Fibroblast of lung (primary cell): ENCODE measurements around the gene RAP2C. TPM values are rescaled to one million over a fixed set of nuclear protein-coding genes. Genes with fewer than 3 reads are reported as not detected.
A peak's percentile ranks its signal among the peaks of the same experiment; 100 is the strongest.

Experiments
- DNase-seq, 2 donors: peaks; one replicate each; pipeline versions ENCODE4 v3.0.0 to v3.0.0-alpha.2; 2010; ENCODE audit warnings: low read depth in 2 of 2
- H2AFZ ChIP-seq: 2 replicates; pipeline ENCODE4 v1.5.1; 2012; ENCODE audit warnings: low read length, control low read depth, inconsistent platforms
- H3K27ac ChIP-seq: 2 replicates; pipeline ENCODE4 v1.5.1; 2011; ENCODE audit warnings: low read length, control low read depth; ENCODE audit not compliant: insufficient read depth
- H3K27me3 ChIP-seq: 2 replicates; pipeline ENCODE4 v1.5.1; 2011; ENCODE audit warnings: mild to moderate bottlenecking, low read length; ENCODE audit not compliant: control insufficient read depth, insufficient read depth
- H3K36me3 ChIP-seq: 2 replicates; pipeline ENCODE4 v1.5.1; 2011; ENCODE audit warnings: low read length; ENCODE audit not compliant: control insufficient read depth, insufficient read depth
- H3K4me1 ChIP-seq: 2 replicates; pipeline ENCODE4 v1.5.1; 2011; ENCODE audit warnings: low read length; ENCODE audit not compliant: control insufficient read depth, insufficient read depth; ENCODE audit errors: extremely low read depth
- H3K4me2 ChIP-seq: 2 replicates; pipeline ENCODE4 v1.5.1; 2011; ENCODE audit warnings: low read length, control low read depth; ENCODE audit not compliant: insufficient read depth; ENCODE audit errors: extremely low read depth
- H3K4me3 ChIP-seq, 4 experiments: fragments of 200-600 bp in 1 of 4; sonication (generic) in 1 of 4; replicated peaks in 1 of 4; 2 replicates each; pipeline ENCODE4 v1.5.1; 2011 to 2016; ENCODE audit warnings: low read length in 4 of 4, low read depth in 3 of 4, mild to moderate bottlenecking in 3 of 4, control low read depth in 2 of 4, inconsistent platforms in 1 of 4, mixed read lengths in 1 of 4; ENCODE audit not compliant: insufficient read depth in 1 of 4; ENCODE audit errors: control extremely low read depth in 1 of 4
- H3K79me2 ChIP-seq: 2 replicates; pipeline ENCODE4 v1.5.1; 2012; ENCODE audit warnings: mild to moderate bottlenecking, low read length, inconsistent platforms; ENCODE audit not compliant: control insufficient read depth, insufficient read depth
- H3K9ac ChIP-seq: 2 replicates; pipeline ENCODE4 v1.5.1; 2011; ENCODE audit warnings: mild to moderate bottlenecking, low read length, control low read depth; ENCODE audit not compliant: insufficient read depth
- H3K9me3 ChIP-seq: 2 replicates; pipeline ENCODE4 v1.5.1; 2012; ENCODE audit warnings: low read depth, low read length; ENCODE audit not compliant: control insufficient read depth, insufficient read depth
- H4K20me1 ChIP-seq: 2 replicates; pipeline ENCODE4 v1.5.1; 2011; ENCODE audit warnings: low read length; ENCODE audit not compliant: control insufficient read depth, insufficient read depth; ENCODE audit errors: extremely low read depth
- EZH2 ChIP-seq: IDR thresholded peaks from 2 replicates; pipeline ENCODE4 v1.5.1; 2012; ENCODE audit warnings: low read length, control low read depth, mild to moderate bottlenecking; ENCODE audit errors: missing control alignments
- polyA plus RNA-seq, 2 donors: library from polyadenylated mRNA; depleted of rRNA in 1 of 2; stranded (reverse) in 1 of 2; unstranded in 1 of 2; fragments of >200 nt; gene quantifications; 2 replicates each; pipeline ENCODE4 v1.2.1, GENCODE V29; 2011 to 2012; ENCODE audit warnings: missing spikeins in 1 of 2
- total RNA-seq: library from RNA; depleted of rRNA; stranded (reverse); fragments of >200 nt; gene quantifications from 2 replicates; pipeline ENCODE4 v1.2.1, GENCODE V29; 2014
- TF ChIP-seq, protein P1 (sequence below), 2 donors: IDR thresholded peaks in 1 of 2; conservative IDR thresholded peaks in 1 of 2; 1 replicate in 1 of 2; 2 replicates in 1 of 2; pipeline ENCODE4 v1.5.1; 2011 to 2012; ENCODE audit warnings: low read length in 2 of 2, control low read depth in 1 of 2, inconsistent platforms in 1 of 2, low read depth in 1 of 2, mild to moderate bottlenecking in 1 of 2

RAP2C gene
- total and polyA plus RNA-seq, 2 donors (not counting 1 experiment from before 2014, with no cell fraction given) = 18.5 to 24.4 TPM

DNA sequence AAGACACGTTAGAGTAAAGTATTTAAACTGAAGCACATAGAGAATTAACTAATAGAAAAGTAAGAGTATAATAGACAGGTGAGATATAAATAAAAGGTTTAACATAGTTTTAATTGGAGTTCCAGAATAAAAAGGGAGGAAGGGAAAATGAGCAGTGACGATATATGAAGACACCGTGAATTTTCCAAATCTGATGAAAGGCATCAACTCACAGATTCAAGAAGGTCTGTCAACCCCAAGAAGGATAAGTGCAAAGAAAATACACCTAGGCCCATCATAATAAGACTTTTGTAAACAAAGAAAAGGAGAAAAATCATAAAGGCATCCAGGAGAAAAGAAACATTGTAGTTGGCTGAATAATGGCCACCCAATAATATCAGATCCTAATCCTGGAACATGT lies 43.9 kb upstream of the RAP2C start:
- DNase-seq = no peak
- H4K20me1 ChIP-seq = no peaks in the 10 kb centered on the region
- no peaks in the 10 kb centered on the region for H3K27me3 ChIP-seq
- H3K79me2 ChIP-seq = no peaks in the 10 kb centered on the region
- H3K36me3 ChIP-seq = no peaks in the 10 kb centered on the region
- H3K27ac ChIP-seq = no peak overlapping the region
- no peak overlapping the region for H3K4me3 ChIP-seq
- H2AFZ ChIP-seq = no peak overlapping the region
- H3K4me2 ChIP-seq = no peak overlapping the region
- no peaks in the 10 kb centered on the region for H3K9me3 ChIP-seq
- no peaks in the 10 kb centered on the region for H3K4me1 ChIP-seq
- H3K9ac ChIP-seq = no peak overlapping the region
- TF ChIP-seq EZH2 = no peak
- TF ChIP-seq, protein P1, sequence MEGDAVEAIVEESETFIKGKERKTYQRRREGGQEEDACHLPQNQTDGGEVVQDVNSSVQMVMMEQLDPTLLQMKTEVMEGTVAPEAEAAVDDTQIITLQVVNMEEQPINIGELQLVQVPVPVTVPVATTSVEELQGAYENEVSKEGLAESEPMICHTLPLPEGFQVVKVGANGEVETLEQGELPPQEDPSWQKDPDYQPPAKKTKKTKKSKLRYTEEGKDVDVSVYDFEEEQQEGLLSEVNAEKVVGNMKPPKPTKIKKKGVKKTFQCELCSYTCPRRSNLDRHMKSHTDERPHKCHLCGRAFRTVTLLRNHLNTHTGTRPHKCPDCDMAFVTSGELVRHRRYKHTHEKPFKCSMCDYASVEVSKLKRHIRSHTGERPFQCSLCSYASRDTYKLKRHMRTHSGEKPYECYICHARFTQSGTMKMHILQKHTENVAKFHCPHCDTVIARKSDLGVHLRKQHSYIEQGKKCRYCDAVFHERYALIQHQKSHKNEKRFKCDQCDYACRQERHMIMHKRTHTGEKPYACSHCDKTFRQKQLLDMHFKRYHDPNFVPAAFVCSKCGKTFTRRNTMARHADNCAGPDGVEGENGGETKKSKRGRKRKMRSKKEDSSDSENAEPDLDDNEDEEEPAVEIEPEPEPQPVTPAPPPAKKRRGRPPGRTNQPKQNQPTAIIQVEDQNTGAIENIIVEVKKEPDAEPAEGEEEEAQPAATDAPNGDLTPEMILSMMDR (conservative IDR thresholded peaks at IDR 0.05 in 1 of 2, IDR thresholded peaks at IDR 0.05 in 1 of 2; ENCODE audit: low read depth in 1 of 2, low read length in 2 of 2) = no peak

GRCh38 chrX:132258509-132258908 lies 39.3 kb upstream of the RAP2C start:
- H3K4me2 ChIP-seq = no peak overlapping the region
- H3K36me3 ChIP-seq = no peaks in the 10 kb centered on the region
- no peaks in the 10 kb centered on the region for H4K20me1 ChIP-seq
- H3K9me3 ChIP-seq = no peaks in the 10 kb centered on the region
- no peak overlapping the region for H3K27ac ChIP-seq
- no peaks in the 10 kb centered on the region for H3K27me3 ChIP-seq
- H3K4me3 ChIP-seq = no peak overlapping the region
- no peaks in the 10 kb centered on the region for H3K79me2 ChIP-seq
- H3K9ac ChIP-seq = no peak overlapping the region
- no peak for DNase-seq
- H3K4me1 ChIP-seq = no peaks in the 10 kb centered on the region
- no peak overlapping the region for H2AFZ ChIP-seq
- TF ChIP-seq, protein P1 (conservative IDR thresholded peaks at IDR 0.05 in 1 of 2, IDR thresholded peaks at IDR 0.05 in 1 of 2; ENCODE audit: low read depth in 1 of 2, low read length in 2 of 2) = no peak
- no peak for TF ChIP-seq EZH2

DNA sequence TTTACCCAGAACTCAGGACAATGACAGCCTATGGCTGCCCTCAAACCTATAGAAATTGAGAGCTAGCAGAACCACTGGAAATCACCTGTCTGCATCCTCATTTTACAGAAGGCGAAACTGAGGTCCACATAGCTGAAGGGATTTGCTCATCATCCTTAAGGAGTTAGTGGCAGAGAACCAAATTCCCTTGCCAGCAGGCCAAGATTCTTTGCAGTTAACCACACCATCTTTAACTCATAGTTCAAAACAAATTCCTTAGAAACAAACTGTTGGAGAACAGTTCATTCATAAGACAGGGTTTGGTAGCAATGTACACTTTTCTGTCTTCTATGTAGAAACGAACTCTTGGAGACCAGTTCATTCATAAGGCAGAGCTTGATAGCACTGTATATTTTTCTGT lies 37.9 kb upstream of the RAP2C start:
- no peaks in the 10 kb centered on the region for H4K20me1 ChIP-seq
- DNase-seq = peak; percentile 55 to 68

More for the DNA sequence above, 37.9 kb upstream of the RAP2C start:
- Histone ChIP-seq H3K36me3 (no peaks in the 10 kb centered on the region), H3K27ac (no peak overlapping the region), H3K4me1 (no peaks in the 10 kb centered on the region), H3K9ac (no peak overlapping the region), H3K4me3 (no peak overlapping the region), H3K9me3 (no peaks in the 10 kb centered on the region), H3K27me3 (no peaks in the 10 kb centered on the region), H3K79me2 (no peaks in the 10 kb centered on the region), H2AFZ (no peak overlapping the region), H3K4me2 (no peak overlapping the region)
- TF ChIP-seq, protein P1 (conservative IDR thresholded peaks at IDR 0.05 in 1 of 2, IDR thresholded peaks at IDR 0.05 in 1 of 2; ENCODE audit: low read depth in 1 of 2, low read length in 2 of 2) = no peak
- TF ChIP-seq EZH2 = no peak
